ENCODE measurements around the gene PGRMC2.
A peak's percentile ranks its signal among the peaks of the same experiment; 100 is the strongest.

The PGRMC2 gene

DNA sequence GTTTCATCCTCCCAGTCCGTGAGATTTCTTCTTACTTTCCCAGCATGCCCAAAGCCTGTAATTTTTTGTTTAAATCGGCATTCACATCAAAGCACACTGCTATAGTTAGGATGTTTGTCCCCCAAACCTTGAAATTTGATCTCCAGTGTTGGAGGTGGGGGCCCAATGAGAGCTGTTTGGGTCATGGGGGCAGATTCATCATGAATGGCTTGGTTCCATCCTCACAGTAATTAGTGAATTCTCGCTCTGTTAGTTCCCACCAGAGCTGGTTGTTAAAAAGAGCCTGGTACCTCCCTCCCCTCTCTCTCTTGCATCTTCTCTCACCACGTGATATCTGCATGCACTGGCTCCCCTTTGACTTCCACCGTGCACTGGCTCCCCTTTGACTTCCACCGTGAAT is 40.5 kb upstream of the PGRMC2 start:
- in situ Hi-C loops (cut with HindIII; ENCODE audit: low sequenced_read_pairs), result no loop called here
- TF ChIP-seq, protein P1, sequence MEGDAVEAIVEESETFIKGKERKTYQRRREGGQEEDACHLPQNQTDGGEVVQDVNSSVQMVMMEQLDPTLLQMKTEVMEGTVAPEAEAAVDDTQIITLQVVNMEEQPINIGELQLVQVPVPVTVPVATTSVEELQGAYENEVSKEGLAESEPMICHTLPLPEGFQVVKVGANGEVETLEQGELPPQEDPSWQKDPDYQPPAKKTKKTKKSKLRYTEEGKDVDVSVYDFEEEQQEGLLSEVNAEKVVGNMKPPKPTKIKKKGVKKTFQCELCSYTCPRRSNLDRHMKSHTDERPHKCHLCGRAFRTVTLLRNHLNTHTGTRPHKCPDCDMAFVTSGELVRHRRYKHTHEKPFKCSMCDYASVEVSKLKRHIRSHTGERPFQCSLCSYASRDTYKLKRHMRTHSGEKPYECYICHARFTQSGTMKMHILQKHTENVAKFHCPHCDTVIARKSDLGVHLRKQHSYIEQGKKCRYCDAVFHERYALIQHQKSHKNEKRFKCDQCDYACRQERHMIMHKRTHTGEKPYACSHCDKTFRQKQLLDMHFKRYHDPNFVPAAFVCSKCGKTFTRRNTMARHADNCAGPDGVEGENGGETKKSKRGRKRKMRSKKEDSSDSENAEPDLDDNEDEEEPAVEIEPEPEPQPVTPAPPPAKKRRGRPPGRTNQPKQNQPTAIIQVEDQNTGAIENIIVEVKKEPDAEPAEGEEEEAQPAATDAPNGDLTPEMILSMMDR (IDR thresholded peaks at IDR 0.05; ENCODE audit: low read depth, low read length, missing control alignments), result no peak
- DNase-seq (ENCODE audit: low read depth), result no peak
- no peak overlapping the region for H3K4me3 ChIP-seq (ENCODE audit: low read depth, low read length)

DNA sequence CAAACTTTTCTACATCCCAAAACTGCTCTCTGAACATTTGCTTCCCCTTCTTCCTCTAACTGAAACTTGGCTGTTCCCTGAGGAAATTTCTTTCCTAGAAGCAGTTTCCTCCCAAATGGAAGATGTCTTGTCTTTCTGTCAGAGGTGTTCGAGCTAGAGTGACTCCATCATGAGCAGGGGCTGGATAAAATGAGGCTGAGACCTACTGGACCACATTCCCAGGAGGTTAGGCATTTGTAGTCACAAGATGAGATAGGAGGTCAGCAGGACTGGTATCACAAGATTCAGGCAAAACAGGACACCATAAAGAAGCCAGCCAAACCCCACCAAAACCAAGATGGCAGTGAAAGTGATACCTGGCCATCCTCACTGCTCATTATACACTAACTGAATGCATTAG is 35.8 kb upstream of the PGRMC2 start:
- in situ Hi-C loops (cut with HindIII; ENCODE audit: low sequenced_read_pairs), result no loop called here

DNA sequence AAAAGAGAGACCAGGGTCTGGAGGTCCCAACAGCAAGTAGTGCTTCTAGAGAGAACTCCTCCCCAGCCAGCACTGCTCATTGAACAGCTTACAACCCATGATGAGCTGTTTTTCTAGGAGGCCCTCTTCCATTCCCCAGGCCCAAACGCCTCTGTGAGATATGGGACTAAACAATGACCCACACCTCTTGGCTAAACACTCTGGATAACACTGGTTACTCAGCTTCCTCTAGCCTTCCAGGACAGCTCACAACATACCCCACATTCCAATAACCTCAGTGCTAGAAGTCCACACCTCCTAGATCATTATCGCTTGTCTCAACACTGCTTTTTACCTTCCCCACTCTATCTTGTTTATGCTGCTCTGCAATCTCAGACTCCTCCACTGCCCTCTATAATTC is 35.4 kb upstream of the PGRMC2 start:
- TF ChIP-seq, protein P1 (IDR thresholded peaks at IDR 0.05; ENCODE audit: low read depth, low read length, missing control alignments), result no peak

More for the DNA sequence above, 35.8 kb upstream of the PGRMC2 start:
- no peak overlapping the region for H3K4me3 ChIP-seq (ENCODE audit: low read depth, low read length)
- no peak for DNase-seq (ENCODE audit: low read depth)
- TF ChIP-seq, protein P1 (IDR thresholded peaks at IDR 0.05; ENCODE audit: low read depth, low read length, missing control alignments), result no peak

DNA sequence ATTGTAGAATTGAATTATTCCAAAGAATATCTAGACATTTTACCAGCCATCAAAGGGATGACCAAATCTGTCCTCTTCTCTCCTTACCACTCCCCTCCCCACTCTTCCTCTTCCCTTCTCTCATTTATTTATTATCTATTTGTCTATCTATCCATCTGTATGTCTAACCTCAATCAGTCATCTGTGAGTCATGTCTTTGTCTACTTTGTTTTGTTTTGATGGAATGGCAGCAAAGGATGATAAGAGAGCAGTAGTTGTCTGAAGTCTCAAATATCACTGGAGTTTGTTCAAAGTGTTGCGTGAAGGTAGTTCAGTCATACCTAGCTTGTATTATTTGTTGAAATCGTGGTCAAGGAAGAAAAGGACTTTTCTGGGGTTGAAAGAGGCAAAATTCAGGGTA is 34.7 kb upstream of the PGRMC2 start:
- in situ Hi-C loops (cut with HindIII; ENCODE audit: low sequenced_read_pairs), result no loop called here
- TF ChIP-seq, protein P1 (IDR thresholded peaks at IDR 0.05; ENCODE audit: low read depth, low read length, missing control alignments), result no peak
- H3K4me3 ChIP-seq (ENCODE audit: low read depth, low read length), result no peak overlapping the region
- no peak for DNase-seq (ENCODE audit: low read depth)

More for the DNA sequence above, 35.4 kb upstream of the PGRMC2 start:
- H3K4me3 ChIP-seq (ENCODE audit: low read depth, low read length), result no peak overlapping the region
- in situ Hi-C loops (cut with HindIII; ENCODE audit: low sequenced_read_pairs), result no loop called here
- DNase-seq (ENCODE audit: low read depth), result peak; percentile 53

DNA sequence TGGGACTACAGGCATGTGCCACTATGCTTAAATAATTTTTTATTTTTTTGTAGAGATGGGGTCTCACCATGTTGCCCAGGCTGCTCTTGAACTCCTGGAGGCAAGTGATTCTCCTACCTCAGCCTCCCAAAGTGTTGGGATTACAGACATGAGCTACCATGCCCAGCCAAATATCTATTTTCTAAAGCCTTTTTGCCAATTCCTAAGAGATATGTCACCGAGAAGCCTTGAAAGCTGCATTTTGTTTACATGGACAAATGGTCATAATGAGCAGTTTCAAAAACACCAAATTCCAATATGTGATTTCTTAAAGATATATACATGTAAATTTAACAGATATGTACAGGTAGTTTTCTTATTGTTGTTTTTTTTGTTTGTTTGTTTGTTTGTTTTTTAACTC is 33.0 kb upstream of the PGRMC2 start:
- DNase-seq (ENCODE audit: low read depth), result no peak
- no peak overlapping the region for H3K4me3 ChIP-seq (ENCODE audit: low read depth, low read length)
- TF ChIP-seq, protein P1 (IDR thresholded peaks at IDR 0.05; ENCODE audit: low read depth, low read length, missing control alignments), result no peak
- in situ Hi-C loops (cut with HindIII; ENCODE audit: low sequenced_read_pairs), result no loop called here

DNA sequence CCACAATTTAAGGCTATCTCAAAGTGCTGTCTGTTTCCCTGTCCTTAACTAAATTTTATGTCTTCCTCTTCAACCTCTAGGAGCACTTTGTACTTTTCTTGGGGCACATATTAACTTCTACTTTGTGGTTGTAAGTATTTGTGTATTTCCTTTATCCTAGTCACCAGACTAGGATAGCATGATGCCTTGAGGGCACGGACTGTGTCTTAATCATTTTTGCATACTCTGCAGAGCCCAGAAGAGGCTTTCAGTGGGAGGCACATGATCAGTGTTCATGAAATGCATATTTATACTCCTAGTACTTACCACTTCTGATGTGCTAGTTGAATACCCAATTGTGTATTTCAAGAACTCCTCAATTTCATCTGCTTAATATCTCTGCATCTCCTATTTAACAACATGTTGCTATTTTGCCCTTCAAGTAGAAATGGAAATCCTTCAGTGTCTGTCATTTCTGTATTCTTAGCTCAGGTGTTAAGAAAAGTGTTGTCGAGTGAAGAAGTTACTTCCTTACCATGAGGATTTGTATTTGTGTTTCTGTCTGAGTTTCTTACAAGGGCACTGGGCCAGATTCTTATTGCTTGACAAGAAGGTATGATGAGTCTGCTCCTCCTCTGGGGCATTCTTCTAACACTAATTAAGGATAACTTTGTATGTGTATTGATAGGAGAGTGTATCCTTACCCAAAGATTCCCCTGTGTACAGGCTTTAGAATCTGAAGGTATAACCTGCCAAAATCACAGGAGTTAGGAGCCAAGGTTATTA is 28.3 kb upstream of the PGRMC2 start:
- in situ Hi-C loops (cut with HindIII; ENCODE audit: low sequenced_read_pairs), result no loop called here
- DNase-seq (ENCODE audit: low read depth), result no peak
- no peak overlapping the region for H3K4me3 ChIP-seq (ENCODE audit: low read depth, low read length)
- TF ChIP-seq, protein P1 (IDR thresholded peaks at IDR 0.05; ENCODE audit: low read depth, low read length, missing control alignments), result no peak
